Type B pancreatic cell (in vitro differentiated cells): Measurements from ENCODE around the gene STYXL1. TPM values are rescaled to one million over a fixed set of nuclear protein-coding genes. Genes with fewer than 3 reads are reported as not detected.
"Not testable (repeated sequence)": the region's sequence is repeated elsewhere in the genome, so short reads cannot be mapped to it uniquely, and the experiment has no call there.

Experiments used
- DNase-seq: peaks from one replicate; pipeline ENCODE4 v3.0.0; 2021; ENCODE audit warnings: mixed read lengths; ENCODE audit not compliant: unreplicated experiment; ENCODE audit errors: extremely low spot score
- H3K27ac Mint-ChIP-seq: 2 replicates; pipeline ENCODE4 v1.8.0; 2021; ENCODE audit warnings: mild to moderate bottlenecking, mixed read lengths
- H3K27me3 Mint-ChIP-seq: 2 replicates; pipeline ENCODE4 v1.8.0; 2021; ENCODE audit warnings: mixed read lengths
- H3K36me3 Mint-ChIP-seq: 2 replicates; pipeline ENCODE4 v1.8.0; 2021; ENCODE audit warnings: mixed read lengths
- H3K4me1 Mint-ChIP-seq: one replicate; pipeline ENCODE4 v1.8.0; 2021; ENCODE audit warnings: mixed read lengths; ENCODE audit not compliant: unreplicated experiment
- H3K4me3 Mint-ChIP-seq: 2 replicates; pipeline ENCODE4 v1.8.0; 2021; ENCODE audit warnings: mild to moderate bottlenecking, mixed read lengths
- H3K9me3 Mint-ChIP-seq: 2 replicates; pipeline ENCODE4 v1.8.0; 2021; ENCODE audit warnings: mixed read lengths
- total RNA-seq: library from RNA; stranded (reverse); gene quantifications from 2 replicates; pipeline ENCODE4 v1.2.1, GENCODE V29; 2021; ENCODE audit warnings: low replicate concordance
- TF ChIP-seq, protein P1 (sequence below): fragments of 200-600 bp; sonication (generic); conservative IDR thresholded peaks from 2 replicates; pipeline ENCODE4 v1.5.0; 2021; ENCODE audit warnings: antibody characterized with exemption, mild to moderate bottlenecking

Gene STYXL1
- total RNA-seq, 1 donor from 2014 or later: 45.9 TPM

GRCh38 chr7:76086070-76086469 is 38.3 kb upstream of the STYXL1 start:
- TF ChIP-seq, protein P1, sequence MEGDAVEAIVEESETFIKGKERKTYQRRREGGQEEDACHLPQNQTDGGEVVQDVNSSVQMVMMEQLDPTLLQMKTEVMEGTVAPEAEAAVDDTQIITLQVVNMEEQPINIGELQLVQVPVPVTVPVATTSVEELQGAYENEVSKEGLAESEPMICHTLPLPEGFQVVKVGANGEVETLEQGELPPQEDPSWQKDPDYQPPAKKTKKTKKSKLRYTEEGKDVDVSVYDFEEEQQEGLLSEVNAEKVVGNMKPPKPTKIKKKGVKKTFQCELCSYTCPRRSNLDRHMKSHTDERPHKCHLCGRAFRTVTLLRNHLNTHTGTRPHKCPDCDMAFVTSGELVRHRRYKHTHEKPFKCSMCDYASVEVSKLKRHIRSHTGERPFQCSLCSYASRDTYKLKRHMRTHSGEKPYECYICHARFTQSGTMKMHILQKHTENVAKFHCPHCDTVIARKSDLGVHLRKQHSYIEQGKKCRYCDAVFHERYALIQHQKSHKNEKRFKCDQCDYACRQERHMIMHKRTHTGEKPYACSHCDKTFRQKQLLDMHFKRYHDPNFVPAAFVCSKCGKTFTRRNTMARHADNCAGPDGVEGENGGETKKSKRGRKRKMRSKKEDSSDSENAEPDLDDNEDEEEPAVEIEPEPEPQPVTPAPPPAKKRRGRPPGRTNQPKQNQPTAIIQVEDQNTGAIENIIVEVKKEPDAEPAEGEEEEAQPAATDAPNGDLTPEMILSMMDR: no peak
- peaks cover 4% of the 10 kb centered on the region for H3K27me3 Mint-ChIP-seq
- no peak overlapping the region for H3K4me3 Mint-ChIP-seq
- DNase-seq: no peak
- H3K4me1 Mint-ChIP-seq: peaks cover 7% of the 10 kb centered on the region
- H3K9me3 Mint-ChIP-seq: no peaks in the 10 kb centered on the region
- H3K27ac Mint-ChIP-seq: no peak overlapping the region
- no peaks in the 10 kb centered on the region for H3K36me3 Mint-ChIP-seq

DNA sequence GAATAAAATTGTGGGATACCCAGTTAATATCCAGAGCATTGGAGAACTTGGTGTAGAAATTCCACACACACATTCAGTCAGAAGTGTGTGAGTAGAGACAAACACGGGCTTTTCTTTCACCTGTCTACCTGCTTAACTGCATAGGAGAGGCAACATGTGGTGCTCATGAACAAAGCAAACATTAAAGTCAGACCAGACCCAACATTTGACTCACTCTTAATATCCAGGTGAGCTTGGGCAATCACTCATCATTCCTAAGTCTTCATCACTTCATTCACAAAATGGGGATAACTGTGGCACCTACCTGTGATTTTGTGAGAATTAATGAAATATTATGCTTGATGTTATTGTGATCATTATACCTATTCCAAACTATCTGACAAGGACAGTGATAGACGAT is 36.3 kb upstream of the STYXL1 start:
- not testable (repeated sequence) for H3K27ac Mint-ChIP-seq, H3K36me3 Mint-ChIP-seq, H3K4me1 Mint-ChIP-seq, DNase-seq, H3K27me3 Mint-ChIP-seq, H3K9me3 Mint-ChIP-seq, H3K4me3 Mint-ChIP-seq

- TF ChIP-seq, protein P1: no peak
- H3K36me3 Mint-ChIP-seq: no peaks in the 10 kb centered on the region
- H3K4me1 Mint-ChIP-seq: no peaks in the 10 kb centered on the region
- DNase-seq: no peak
- H3K9me3 Mint-ChIP-seq: no peaks in the 10 kb centered on the region
- no peaks in the 10 kb centered on the region for H3K27me3 Mint-ChIP-seq
- H3K27ac Mint-ChIP-seq: no peak overlapping the region
- no peak overlapping the region for H3K4me3 Mint-ChIP-seq
These were observed 32.4 kb upstream of the STYXL1 start for GRCh38 chr7:76080204-76080603.

- no peak overlapping the region for H3K27ac Mint-ChIP-seq
- no peaks in the 10 kb centered on the region for H3K27me3 Mint-ChIP-seq
- no peak for DNase-seq
- H3K9me3 Mint-ChIP-seq: no peaks in the 10 kb centered on the region
- H3K4me3 Mint-ChIP-seq: no peak overlapping the region
- no peaks in the 10 kb centered on the region for H3K4me1 Mint-ChIP-seq
- H3K36me3 Mint-ChIP-seq: no peaks in the 10 kb centered on the region
- TF ChIP-seq, protein P1: no peak
These were observed 29.6 kb upstream of the STYXL1 start for GRCh38 chr7:76077435-76077834.

DNA sequence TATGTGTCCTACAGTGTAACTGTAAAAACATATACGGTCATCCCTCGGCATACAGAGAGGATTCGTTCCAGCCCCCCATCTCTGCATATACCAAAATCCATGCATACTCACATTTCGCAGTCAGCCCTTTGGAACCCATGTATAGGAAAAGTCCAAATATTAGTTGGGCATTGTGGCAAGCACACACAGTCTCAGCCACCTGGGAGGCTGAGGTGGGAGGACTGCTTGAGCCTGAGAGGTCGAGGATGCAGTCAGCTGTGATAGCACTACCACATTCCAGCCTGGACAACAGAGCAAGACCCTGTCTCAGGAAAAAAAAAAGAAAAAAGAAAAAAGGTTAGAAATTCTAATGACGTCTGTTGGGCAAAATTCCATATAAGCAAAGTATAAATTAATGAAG is 29.2 kb upstream of the STYXL1 start:
- no peaks in the 10 kb centered on the region for H3K36me3 Mint-ChIP-seq
- no peaks in the 10 kb centered on the region for H3K9me3 Mint-ChIP-seq
- H3K27ac Mint-ChIP-seq: no peak overlapping the region
- no peak for DNase-seq
- H3K4me3 Mint-ChIP-seq: no peak overlapping the region
- H3K4me1 Mint-ChIP-seq: no peaks in the 10 kb centered on the region
- no peaks in the 10 kb centered on the region for H3K27me3 Mint-ChIP-seq
- TF ChIP-seq, protein P1: no peak

- H3K4me3 Mint-ChIP-seq: no peak overlapping the region
- TF ChIP-seq, protein P1: no peak
- no peaks in the 10 kb centered on the region for H3K27me3 Mint-ChIP-seq
- H3K4me1 Mint-ChIP-seq: no peaks in the 10 kb centered on the region
- no peaks in the 10 kb centered on the region for H3K36me3 Mint-ChIP-seq
- H3K9me3 Mint-ChIP-seq: no peaks in the 10 kb centered on the region
- H3K27ac Mint-ChIP-seq: no peak overlapping the region
- DNase-seq: no peak
These were observed 27.2 kb upstream of the STYXL1 start for GRCh38 chr7:76074972-76075370.
